ENCODE measurements around the gene HARBI1.
A peak's percentile ranks its signal among the peaks of the same experiment; 100 is the strongest.
"Not testable (repeated sequence)": the region's sequence is repeated elsewhere in the genome, so short reads cannot be mapped to it uniquely, and the experiment has no call there.

HARBI1 gene

DNA sequence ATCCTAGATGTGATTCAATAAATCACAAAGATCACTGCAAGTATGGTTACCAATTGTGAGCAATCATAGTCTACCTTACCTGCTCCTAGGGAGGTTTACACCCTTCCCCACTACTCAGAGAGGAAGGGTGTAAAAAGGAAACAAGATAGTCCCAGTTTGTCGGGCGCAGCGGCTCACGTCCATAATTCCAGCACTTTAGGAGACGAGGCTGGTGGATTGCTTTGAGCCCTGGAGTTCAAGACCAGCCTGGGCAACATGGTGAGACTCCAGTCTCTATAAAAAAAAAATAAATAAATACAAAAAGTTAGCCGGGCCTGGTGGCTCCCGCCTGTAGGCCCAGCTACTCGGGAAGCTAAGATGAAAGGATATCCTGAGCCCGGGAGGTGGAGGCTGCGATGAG, 22.2 kb downstream of the HARBI1 start:
- DNase-seq: no peak

DNA sequence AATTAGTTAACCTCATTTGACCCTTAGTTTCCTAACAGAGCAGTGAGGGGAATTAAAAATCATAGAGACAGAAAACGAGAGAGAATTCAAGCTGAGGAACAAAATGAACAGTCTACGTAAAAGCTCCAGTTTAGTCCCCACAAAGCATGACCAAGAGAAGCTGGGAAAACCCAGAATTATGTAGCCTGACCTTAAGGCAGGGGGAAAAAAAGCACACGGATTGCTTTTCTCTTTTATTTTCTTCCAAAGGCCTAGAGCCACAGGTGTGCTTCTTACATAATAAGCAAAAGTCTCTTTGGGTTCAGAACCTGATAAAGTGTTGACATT, 22.7 kb downstream of the HARBI1 start:
- DNase-seq: no peak

DNA sequence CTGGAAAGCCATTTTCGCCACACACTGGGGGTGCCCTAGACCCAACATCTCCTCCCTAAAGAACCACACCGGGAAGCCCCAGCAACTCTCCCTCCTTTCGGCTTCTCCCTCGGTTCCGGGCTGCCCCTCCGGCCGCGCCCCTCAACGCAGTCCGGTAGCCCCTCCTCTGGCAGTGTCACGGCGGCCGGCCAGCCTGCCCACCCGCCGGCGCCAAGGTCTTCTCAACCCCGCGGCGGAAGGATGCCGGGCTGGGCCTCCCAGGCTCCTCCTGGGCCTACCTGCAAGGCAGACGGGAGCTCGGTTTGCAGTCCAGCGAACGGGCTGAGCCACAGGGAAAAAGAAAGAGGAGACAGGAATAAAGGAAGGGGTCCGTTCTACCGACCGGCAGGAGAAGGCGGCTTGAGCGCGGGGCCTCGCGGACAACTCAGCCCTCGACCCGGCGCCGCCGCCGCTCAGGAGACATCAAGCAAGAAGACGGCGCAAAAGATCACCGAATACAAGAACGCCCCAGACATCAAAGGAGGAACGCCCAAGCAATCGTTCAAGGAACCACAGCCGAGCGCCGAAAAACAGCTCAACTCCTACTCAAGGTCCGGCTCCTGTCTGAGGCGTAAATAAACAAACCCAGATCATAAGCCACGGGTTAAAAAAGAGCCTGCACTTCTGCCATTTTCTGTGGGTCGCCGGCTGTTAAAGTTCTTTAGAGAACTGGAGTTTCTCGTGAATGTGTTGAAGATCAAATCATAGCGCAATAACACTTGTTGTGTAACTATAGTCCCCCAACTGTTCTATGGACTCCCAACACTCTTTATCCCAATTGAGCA, 23.3 kb downstream of the HARBI1 start, which contains the start of gene AMBRA1:
Gene AMBRA1, minus strand, starts transcription at position 474 of the 824 bp plus-strand sequence. CDS start 45,643 bp downstream, outside the sequence.
- peak; percentile 78 for DNase-seq

DNA sequence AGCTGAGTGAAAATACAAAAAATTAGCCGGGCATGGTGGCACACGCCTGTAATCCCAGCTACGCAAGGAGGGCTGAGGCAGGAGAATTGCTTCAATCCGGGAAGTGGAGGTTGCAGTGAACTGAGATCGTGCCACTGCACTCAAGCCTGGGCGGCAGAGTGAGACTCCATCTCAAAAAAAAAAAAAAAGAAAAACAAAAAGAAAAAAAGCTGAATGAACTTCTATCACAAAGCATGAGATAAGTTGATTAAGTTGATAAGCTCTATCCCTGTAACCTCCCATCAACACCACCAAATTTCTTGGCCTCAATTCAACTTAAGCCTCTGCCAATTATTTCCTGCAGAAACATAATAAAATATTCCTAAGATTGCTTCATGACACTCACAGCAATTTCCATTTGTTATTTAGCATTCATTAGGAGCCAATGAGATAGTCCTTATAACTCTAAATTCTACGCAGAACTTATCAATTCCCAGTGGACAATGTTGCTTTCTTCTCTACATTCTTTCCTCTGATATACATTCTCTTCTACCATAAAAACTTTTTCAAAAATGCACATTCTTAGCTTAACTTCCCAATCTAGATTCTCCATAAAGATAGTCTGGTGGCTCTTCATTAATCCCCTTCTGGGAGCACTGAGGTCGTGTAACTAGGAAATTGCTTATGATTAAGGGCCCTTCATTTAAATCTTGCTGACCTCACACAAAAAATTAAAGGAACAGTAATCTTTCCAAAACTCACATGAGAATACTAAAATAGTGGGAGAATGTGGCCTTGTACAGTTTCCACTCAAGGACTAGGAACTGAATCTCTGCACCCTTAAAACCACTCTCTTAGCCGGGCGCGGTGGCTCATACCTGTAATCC, 26.1 kb downstream of the HARBI1 start:
- DNase-seq: no peak

DNA sequence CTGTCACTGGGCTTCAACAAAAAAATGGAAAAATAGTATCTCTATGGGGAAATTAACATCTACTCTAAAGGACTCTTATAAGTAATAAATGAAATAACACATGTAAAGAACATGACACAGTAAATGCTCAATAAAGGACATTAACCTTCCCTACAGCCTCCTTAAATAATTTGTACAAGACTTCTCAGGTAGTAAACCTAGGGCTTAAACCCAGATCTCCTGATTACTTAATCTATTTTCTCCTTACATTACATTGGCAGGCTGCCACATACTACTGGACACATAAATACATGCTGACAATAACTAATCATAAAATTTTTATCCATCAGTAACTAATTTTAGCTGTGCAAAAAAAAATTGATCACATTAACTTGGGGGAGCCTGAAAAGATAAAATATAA, 28.1 kb downstream of the HARBI1 start:
- no peak for DNase-seq

DNA sequence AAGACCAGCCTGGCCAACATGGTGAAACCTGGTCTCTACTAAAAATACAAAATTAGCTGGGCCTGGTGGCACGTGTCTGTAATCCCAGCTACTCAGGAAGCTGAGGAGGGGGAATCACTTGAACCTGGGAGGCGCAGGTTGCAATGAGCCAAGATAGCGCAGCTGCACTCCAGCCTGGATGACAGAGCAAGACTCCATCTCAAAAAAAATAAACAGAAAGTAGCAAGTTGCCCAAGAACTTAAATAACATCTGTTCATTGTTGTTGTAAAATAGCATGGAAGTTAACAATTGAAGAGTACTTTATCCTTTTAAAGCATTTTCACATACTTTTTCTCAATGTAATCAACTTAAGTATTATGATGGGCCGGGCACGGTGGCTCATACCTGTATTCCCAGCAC, 28.9 kb downstream of the HARBI1 start:
- no peak for DNase-seq

DNA sequence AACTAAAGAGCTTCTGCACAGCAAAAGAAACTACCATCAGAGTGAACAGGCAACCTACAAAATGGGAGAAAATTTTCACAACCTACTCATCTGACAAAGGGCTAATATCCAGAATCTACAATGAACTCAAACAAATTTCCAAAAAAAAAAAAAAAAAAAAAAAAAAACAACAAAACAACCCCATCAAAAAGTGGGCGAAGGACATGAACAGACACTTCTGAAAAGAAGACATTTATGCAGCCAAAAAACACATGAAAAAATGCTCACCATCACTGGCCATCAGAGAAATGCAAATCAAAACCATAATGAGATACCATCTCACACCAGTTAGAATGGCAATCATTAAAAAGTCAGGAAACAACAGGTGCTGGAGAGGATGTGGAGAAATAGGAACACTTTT, 33.5 kb downstream of the HARBI1 start:
- DNase-seq: not testable (repeated sequence)

DNA sequence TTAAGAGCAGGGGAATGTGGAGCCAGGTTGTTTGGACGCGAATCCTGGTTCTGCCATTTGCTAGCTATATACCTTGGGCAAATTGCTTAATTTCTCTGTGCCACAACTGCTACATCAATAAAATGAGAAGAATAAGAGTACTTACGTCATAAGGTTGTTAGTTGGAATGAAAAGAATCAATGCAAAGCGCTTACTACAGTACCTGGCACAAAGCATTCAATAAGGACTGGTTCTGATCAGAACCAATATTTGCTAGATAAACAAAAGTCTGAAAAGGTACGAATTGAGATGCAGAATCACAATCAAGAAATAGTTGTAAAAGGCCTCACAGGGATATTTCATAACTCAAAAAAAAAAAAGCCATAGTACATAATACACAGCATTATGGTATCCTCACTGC, 34.4 kb downstream of the HARBI1 start:
- DNase-seq: no peak

DNA sequence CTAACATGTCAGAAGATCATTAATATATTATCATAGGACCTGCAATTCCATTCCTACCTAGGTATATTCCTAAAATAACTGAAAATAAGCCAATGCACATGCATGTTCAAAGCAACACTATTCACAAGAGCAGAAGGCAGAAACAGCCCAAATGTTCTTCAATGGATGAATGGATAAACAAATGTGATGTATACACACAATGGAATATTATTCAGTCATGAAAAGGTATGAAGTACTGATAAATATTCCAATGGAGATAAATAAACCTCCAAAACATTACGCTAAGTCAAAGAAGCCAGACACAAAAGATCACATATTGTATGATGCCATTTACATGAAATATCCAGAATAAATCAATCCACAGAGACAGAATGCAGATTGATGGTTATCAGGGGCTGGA, 40.0 kb downstream of the HARBI1 start:
- DNase-seq: no peak

DNA sequence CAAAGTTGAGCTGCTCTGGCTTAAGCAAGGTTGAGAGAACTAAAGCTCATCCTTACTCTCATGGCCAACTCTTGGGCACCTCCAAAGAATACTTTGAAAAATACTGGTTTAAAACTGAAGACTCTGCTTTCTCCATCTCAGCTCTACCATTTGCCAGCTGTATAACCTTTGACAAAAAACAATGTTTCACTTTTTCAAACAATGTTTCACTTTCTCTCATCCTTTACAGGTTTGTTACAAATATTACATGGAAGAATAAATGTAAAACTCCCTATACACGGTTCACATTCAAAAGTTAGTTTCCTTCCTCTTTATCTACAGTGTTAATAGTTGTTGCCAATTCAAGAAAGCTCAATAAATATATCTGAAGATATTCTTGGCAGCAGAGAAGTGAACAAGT, 42.4 kb downstream of the HARBI1 start:
- no peak for DNase-seq

DNA sequence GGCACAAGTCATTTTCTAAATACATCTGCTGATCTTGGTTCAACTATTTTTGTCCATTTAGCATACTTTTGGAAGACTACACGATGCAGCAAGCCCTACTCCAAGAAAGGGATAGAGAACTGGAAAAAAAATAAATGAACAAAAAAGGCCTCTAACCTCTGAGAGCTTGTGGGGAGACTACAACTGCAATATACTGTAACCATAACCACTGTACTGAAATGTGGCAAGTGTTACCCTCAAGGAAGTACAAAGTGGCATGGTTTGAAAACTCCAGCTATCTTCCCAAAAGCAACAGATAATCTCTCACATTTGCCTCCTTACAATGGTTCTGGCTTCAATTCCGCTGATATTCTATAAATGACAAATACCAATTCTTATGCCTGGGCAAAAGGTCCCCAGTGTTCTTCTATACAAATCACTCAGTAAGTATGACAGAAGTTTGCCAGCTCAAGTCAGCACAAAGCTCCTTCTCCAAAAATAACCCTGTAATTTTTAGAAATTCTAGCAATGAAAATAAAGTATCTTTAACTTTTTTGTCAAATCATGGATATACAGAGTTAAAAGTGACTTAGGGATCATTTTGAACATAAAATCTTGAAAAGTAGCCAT, 46.1 kb downstream of the HARBI1 start:
- no peak for DNase-seq

DNA sequence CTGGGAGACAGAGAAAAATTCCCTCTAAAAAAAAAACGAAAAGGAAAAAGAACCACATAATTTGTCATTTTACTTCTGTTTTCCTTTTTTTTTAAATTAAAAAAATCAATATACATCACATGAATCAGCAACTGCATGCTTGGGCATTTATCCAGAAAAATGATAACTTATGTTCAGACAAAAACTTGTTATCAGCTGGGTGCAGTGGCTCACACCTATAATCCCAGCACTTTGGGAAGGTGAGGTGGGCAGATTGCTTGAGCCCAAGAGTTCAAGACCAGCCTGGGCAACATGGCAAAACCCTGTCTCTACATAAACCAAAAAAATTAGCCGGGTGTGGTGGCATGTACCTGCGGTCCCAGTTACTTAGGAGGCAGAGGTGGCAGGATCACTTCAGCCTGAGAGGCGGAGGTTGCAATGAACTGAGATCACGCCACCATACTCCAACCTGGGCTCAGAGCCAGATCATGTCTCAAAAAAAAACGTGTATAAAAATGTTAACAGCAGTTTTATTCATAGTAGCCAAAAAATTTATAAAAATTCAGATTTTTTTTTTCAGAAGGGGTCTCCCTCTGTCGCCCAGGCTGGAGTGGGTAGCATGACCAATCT, 51.7 kb downstream of the HARBI1 start:
- no peak for DNase-seq

DNA sequence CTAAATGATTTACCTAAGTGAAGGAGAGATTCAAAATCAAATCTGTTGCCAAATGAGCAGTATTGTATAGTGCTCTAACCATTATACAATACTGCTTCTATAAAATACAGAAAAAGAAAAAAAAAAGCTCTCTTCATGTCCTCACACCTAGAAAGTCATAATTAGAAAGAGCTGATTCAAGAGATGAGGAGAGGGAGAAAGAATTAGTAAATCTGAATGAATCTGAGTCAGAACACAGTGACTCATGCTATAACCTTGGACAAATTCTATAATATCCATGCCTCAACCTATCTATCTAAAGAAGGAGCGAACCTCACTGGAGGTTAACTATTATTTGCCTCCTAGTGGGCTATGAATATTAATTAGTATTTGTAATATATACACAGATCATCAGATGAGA, 52.6 kb downstream of the HARBI1 start:
- no peak for DNase-seq

DNA sequence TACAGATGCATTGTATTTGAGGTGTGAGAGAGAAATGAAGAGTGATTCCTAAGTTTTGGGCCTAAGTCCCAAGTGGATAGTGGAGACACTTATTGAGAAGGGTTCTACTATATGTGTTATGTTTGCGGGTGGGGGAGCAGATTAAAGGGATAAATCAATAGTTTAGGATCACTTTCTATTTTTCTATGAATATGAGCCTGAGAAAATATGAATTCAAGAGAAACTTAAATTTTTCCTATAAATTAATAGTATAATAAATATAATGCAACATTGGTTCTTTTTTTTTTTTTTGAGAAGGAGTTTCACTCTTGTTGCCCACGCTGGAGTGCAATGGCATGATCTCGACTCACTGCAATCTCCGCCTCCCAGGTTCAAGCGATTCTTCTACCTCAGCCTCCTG, 54.5 kb downstream of the HARBI1 start:
- no peak for DNase-seq

DNA sequence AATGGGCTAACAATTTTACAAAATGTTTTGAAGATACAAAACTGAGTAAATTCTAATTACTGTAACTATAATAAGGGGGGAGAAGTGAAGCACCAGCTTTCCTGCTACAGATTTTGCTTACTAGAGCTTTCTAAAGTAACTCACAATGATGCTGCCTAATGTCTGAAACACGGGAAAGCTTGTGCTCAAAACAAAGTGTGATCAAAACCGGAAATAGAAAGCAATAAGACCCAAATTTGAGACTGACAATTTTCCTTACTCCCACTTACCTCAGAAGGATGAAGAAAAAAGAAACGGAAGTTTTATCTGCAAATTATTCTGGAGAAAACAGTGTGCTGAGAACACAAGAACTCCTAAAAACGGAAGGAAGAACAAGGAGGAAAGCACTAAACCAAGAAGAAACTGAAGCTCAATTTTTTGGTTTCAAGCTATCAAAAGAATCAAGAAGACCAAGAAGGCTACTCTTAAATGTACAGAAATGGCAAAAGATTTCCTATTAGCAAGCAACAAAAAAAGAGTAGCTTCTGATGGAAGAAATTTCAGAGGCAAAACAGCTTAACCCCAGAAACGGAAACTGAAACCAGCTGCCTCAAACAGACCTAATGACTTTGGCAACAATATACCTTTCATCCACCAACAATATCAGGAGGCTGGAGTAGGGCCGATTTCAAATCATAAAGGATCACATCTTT, 56.6 kb downstream of the HARBI1 start:
- DNase-seq: no peak

DNA sequence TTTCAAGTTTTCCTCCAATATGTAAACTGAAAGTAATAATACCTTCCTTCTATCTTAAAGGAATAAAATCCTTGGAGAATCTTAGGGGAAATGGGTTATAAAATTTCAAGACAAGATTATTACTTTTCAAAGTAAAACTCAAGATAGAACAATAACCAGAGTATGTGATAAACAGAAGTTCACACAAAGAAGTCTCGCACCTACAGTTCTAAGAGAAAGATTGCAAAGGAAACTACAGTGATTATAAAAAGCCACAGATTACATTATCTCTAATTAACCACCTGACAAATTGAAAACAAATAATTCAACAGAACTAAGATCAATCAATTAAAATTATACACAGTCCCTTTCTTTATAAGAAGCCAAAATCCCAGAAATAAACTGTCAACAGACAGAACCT, 57.2 kb downstream of the HARBI1 start:
- DNase-seq: no peak

DNA sequence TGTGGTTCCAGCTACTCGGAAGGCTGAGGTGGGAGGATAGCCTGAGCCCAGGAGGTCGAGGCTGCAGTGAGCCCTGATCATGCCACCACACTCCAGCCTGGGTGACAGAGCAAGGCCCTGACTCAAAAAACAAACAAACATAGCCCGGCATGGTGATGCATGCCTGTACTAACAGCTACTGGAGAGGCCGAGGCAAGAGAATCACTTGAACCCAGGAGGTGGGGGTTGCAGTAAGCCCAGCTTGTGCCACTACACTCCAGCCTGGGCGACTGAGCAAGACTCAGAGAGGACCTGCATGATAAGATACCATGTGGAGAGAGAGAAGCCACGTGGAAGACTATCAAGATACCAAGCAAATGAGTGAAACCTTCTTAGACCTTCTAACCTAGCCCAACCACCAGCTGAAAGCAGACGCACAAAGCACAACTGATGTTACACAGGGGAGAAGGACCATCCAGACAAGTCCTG, 59.3 kb downstream of the HARBI1 start:
- no peak for DNase-seq

DNA sequence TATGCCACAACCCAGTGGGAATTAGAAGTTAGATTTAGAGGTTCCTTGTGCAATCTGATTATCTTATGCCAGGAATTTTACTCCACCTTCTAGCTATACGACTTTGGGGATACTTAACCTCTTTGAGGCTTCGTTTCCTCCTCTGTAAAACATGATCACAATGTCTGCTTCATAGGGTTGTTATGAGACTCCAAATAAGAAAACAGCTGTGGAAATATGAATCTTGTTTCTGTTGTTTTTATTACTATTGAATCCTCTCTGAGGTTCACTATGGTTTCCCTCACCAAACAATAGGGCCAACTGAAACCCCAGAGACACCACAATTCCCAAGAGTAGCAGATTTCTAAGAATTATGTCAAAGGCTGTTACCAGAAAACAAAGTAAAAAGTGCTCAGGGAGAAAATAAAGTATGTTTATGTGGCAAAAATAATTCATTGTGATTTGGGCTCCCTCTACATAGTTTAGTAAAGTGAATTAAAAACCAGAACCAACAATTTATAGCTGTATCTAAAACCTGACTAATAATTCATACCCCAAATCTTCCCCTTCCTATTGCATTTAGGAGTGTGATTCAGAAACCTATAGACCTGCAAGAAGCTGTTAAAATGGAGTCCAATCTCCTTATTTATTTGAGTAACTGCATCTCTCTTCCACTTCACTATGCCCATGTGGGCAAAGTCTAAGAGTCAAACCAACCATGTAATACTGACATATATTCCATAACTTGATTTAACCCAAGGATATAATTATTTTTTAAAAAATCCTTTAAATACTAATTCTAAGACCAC, 61.6 kb downstream of the HARBI1 start:
- DNase-seq: no peak

DNA sequence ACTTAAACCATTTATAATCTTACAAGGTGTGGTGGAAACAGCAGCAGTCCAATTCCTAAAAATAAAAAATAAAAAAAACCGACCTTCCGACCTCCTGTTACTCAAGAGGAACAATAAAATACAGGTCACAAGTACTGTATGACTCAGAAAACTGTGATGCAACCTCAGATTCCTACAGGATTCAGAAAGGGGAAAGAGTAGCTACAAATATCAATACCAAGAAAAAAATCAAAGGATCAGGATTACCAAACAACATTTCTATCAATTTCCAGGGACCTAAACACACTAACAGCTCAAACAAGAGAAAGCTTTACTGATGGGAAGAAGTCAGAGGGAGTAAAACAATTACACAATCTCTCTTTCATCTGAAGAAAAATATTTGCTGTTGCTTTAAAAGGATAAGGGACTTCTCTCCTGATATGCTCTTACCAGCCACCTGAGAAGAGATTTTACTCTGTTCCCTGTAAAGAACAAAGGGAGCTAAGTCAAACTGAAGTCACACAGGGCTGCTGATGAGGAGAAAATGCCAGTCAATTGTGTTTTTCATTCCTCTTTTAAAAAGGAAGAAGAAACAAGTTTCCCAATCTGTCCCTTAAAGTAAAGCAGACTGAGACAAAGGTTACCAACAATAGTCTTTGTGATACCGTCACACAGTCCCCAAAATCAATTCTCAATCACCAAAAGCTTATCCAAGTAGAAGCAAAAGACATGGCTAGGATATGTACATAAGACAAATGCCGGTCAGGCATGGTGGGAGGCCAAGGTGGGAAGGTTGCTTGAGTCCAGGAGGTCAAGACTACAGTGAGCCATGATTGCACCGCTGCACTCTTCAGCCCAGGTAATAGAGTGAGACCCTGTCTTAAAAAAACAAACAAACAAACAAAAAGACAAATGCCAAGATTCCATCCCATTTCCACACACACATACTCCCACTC, 62.5 kb downstream of the HARBI1 start:
- no peak for DNase-seq

DNA sequence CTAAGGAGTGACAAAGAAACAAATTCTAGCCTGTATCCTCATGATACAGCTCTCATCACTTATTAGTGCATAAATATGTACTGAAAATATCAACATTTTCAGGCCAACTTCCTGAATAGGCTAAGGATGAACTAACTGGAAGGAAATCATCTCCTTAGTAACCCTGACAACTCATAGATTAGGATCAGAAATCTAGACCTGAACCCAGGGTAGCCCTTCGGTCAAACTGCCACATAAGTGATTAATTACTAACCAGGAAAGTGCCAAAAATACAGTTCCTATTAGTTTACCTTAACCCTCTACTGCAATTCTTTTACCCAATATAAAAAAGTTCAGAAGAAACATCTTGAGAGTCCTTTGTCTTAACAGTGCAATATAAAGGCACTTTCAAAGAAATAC, 63.2 kb downstream of the HARBI1 start:
- DNase-seq: no peak

Measured in activated effector memory CD4-positive, alpha-beta T cell treated with Interleukin-2 at 50 U/mL for 16 hours (primary cell).